GM12878 (cell line): ENCODE results near the gene CRELD2. TPM values are rescaled to one million over a fixed set of nuclear protein-coding genes. Genes with fewer than 3 reads are reported as not detected.

Experiments
- ATAC-seq: fragments of 200-7000 bp; cut with Tn5 transposase; 3 replicates; pipeline ENCODE4 v1.9.1; 2020; ENCODE audit warnings: mild to moderate bottlenecking, moderate library complexity
- BruUV-seq: library from RNA; stranded (reverse); fragments of 400-500 nt; replicated peaks from 2 replicates; lab custom pipeline; 2021; lab: Mats Ljungman, UMichigan
- CTCF ChIA-PET: fragments of 300-600 bp; sonication (Branson Sonifier 250); formaldehyde crosslinking; extraction: SDS; loops from one replicate; lab custom pipeline; 2021; ENCODE audit warnings: inconsistent platforms; lab: Yijun Ruan, JAX
- POLR2A ChIA-PET: fragments of 350-600 bp; formaldehyde crosslinking; extraction: SDS; loops from one replicate; lab custom pipeline; 2021; ENCODE audit warnings: inconsistent platforms; lab: Charles Lee
- RAD21 ChIA-PET: fragments of 300-600 bp; sonication (Branson Sonifier 250); formaldehyde crosslinking; loops from one replicate; lab custom pipeline; 2023; ENCODE audit warnings: antibody characterized with exemption; ENCODE audit not compliant: unreplicated experiment; lab: Charles Lee
- SMC1A ChIA-PET: fragments of 300-600 bp; sonication (Branson Sonifier 250); formaldehyde crosslinking; loops from one replicate; lab custom pipeline; 2023; ENCODE audit not compliant: unreplicated experiment, uncharacterized antibody; lab: Charles Lee
- DNase-seq: peaks from one replicate; pipeline ENCODE4 v3.0.0-alpha.2; 2011; ENCODE audit warnings: low read depth, low spot score
- FAIRE-seq: peaks from 3 replicates; lab custom pipeline; 2011; peaks lifted over from hg19 to GRCh38; lab: Jason Lieb, UNC
- H2AFZ ChIP-seq: 2 replicates; pipeline ENCODE4 v1.6.0; 2011; ENCODE audit warnings: low read depth, low read length, control low read depth; ENCODE audit not compliant: control insufficient read depth
- H3K27ac ChIP-seq: 2 replicates; pipeline ENCODE4 v1.5.1; 2011; ENCODE audit warnings: control low read depth; ENCODE audit not compliant: control insufficient read depth, insufficient read depth
- H3K27me3 ChIP-seq, 2 experiments: replicated peaks in 1 of 2; 2 replicates each; pipeline versions ENCODE4 v1.6.0 to v1.6.1; 2011; ENCODE audit warnings: low read length in 1 of 2; ENCODE audit not compliant: control insufficient read depth in 2 of 2, insufficient read depth in 2 of 2
- H3K36me3 ChIP-seq, 2 experiments: 2 replicates each; pipeline ENCODE4 v1.5.1; 2011; ENCODE audit warnings: low read length in 1 of 2; ENCODE audit not compliant: control insufficient read depth in 2 of 2, insufficient read depth in 2 of 2
- H3K4me1 ChIP-seq: 2 replicates; pipeline ENCODE4 v1.6.1; 2011; ENCODE audit warnings: mild to moderate bottlenecking, low read length, moderate library complexity, mixed read lengths; ENCODE audit not compliant: control insufficient read depth, insufficient read depth
- H3K4me2 ChIP-seq: 2 replicates; pipeline ENCODE4 v1.6.0; 2011; ENCODE audit warnings: control low read depth; ENCODE audit not compliant: control insufficient read depth, insufficient read depth
- H3K4me3 ChIP-seq: fragments of 200-600 bp; sonication (generic); 2 replicates; pipeline ENCODE4 v1.5.1; 2016
- H3K79me2 ChIP-seq: 2 replicates; pipeline ENCODE4 v1.6.0; 2011; ENCODE audit warnings: low read length; ENCODE audit not compliant: control insufficient read depth, insufficient read depth
- H3K9ac ChIP-seq: 2 replicates; pipeline ENCODE4 v1.8.0; 2011; ENCODE audit warnings: low read length, control low read depth, mixed read lengths; ENCODE audit not compliant: control insufficient read depth, insufficient read depth
- H3K9me3 ChIP-seq: replicated peaks from 3 replicates; pipeline ENCODE4 v1.5.1; 2011; ENCODE audit warnings: mild to moderate bottlenecking, low read length; ENCODE audit not compliant: control insufficient read depth, insufficient read depth
- H4K20me1 ChIP-seq: 2 replicates; pipeline ENCODE4 v1.6.0; 2011; ENCODE audit not compliant: control insufficient read depth, insufficient read depth
- BACH1 ChIP-seq: fragments of 450-650 bp; IDR thresholded peaks from 2 replicates; pipeline ENCODE4 v1.6.1; 2017; ENCODE audit warnings: mild to moderate bottlenecking, borderline replicate concordance
- BMI1 ChIP-seq: fragments of 450-650 bp; IDR thresholded peaks from 2 replicates; pipeline ENCODE4 v1.6.1; 2016; ENCODE audit warnings: mild to moderate bottlenecking, moderate library complexity, borderline replicate concordance
- CEBPB ChIP-seq, 2 experiments: fragments of 150-350 bp in 1 of 2; IDR thresholded peaks; 2 replicates each; pipeline ENCODE4 v1.6.1; 2012 to 2014; ENCODE audit warnings: low read depth in 2 of 2, low read length in 2 of 2, borderline replicate concordance in 1 of 2, inconsistent platforms in 1 of 2
- CHD2 ChIP-seq: IDR thresholded peaks from 2 replicates; pipeline ENCODE4 v1.6.1; 2011; ENCODE audit warnings: low read depth, low read length, improper control_type of control experiment, borderline replicate concordance
- EZH2 ChIP-seq: IDR thresholded peaks from 2 replicates; pipeline ENCODE4 v1.6.1; 2012; ENCODE audit warnings: low read depth, mild to moderate bottlenecking, control low read depth, inconsistent platforms, low read length, borderline replicate concordance; ENCODE audit not compliant: control insufficient read depth
- IKZF1 ChIP-seq: fragments of 450-650 bp; conservative IDR thresholded peaks from 2 replicates; pipeline ENCODE4 v1.6.1; 2017; ENCODE audit warnings: antibody characterized with exemption, mild to moderate bottlenecking
- JUNB ChIP-seq: IDR thresholded peaks from 2 replicates; pipeline ENCODE4 v1.6.1; 2016; ENCODE audit warnings: antibody characterized with exemption, mild to moderate bottlenecking
- LARP7 ChIP-seq: fragments of 450-650 bp; IDR thresholded peaks from 2 replicates; pipeline ENCODE4 v1.6.1; 2017; ENCODE audit warnings: mild to moderate bottlenecking
- MXI1 ChIP-seq: fragments of 150-350 bp; IDR thresholded peaks from 2 replicates; pipeline ENCODE4 v1.6.1; 2011; ENCODE audit warnings: low read depth, mild to moderate bottlenecking, inconsistent platforms, low read length, improper control_type of control experiment
- POLR2A ChIP-seq: IDR thresholded peaks from 2 replicates; pipeline ENCODE4 v1.6.1; 2011; ENCODE audit warnings: low read depth, mild to moderate bottlenecking, low read length
- POLR2AphosphoS2 ChIP-seq: IDR thresholded peaks from 2 replicates; pipeline ENCODE4 v1.6.1; 2011; ENCODE audit warnings: low read depth, mild to moderate bottlenecking, low read length, improper control_type of control experiment, moderate library complexity
- POLR2AphosphoS5 ChIP-seq: IDR thresholded peaks from 2 replicates; pipeline ENCODE4 v1.6.1; 2011; ENCODE audit warnings: mild to moderate bottlenecking, low read length, inconsistent platforms
- POU2F2 ChIP-seq: IDR thresholded peaks from 3 replicates; pipeline ENCODE4 v1.6.1; 2011; ENCODE audit warnings: low read depth, mild to moderate bottlenecking, low read length, borderline replicate concordance
- SMAD5 ChIP-seq: IDR thresholded peaks from 2 replicates; pipeline ENCODE4 v1.6.1; 2016; ENCODE audit warnings: antibody characterized with exemption, low read depth
- YBX1 ChIP-seq: fragments of 450-650 bp; IDR thresholded peaks from 2 replicates; pipeline ENCODE4 v1.6.1; 2016; ENCODE audit warnings: antibody characterized with exemption
- ZNF217 ChIP-seq: fragments of 450-650 bp; IDR thresholded peaks from 2 replicates; pipeline ENCODE4 v1.6.1; 2017; ENCODE audit warnings: antibody characterized with exemption, mild to moderate bottlenecking
- WGBS: methylation state at CpG from one replicate; pipeline ENCODE4 v1.1.6; 2016; ENCODE audit warnings: low lambda C conversion rate; ENCODE audit not compliant: insufficient replicate concordance, insufficient coverage; ENCODE audit errors: missing lambda C conversion rate; 5-methylcytosine and 5-hydroxymethylcytosine counted together
- in situ Hi-C: fragments of 300-500 bp; cut with MboI; formaldehyde crosslinking; loops from 9 replicates; pipeline ENCODE4 v1.14.3; 2018; ENCODE audit warnings: mixed read lengths
- intact Hi-C: fragments of 100-400 bp; cut with micrococcal nuclease; formaldehyde crosslinking; loops from one replicate; pipeline ENCODE4 v1.14.2; 2022; ENCODE audit not compliant: unreplicated experiment
- polyA plus RNA-seq, 11 experiments: library from polyadenylated mRNA; depleted of rRNA in 4 of 11; unstranded in 6 of 11; stranded (reverse) in 5 of 11; fragments of >200 nt; fragmentation: Nextera tagmentation in 4 of 11; fragmentation: Illumina TruSeq in 1 of 11; extraction: Ambion mirVana in 4 of 11; extraction: Trizol in 1 of 11; gene quantifications; 1 replicate in 1 of 11; 2 replicates in 10 of 11; pipeline versions ENCODE4 v1.2.1 to v1.2.3, GENCODE V29; 2011 to 2016; ENCODE audit warnings: inconsistent platforms in 2 of 11, missing spikeins in 2 of 11, low read depth in 1 of 11
- total RNA-seq, 4 experiments: library from RNA; depleted of rRNA in 3 of 4; stranded (reverse); fragments of >200 nt in 3 of 4; fragmentation: Illumina TruSeq in 1 of 4; extraction: Trizol in 1 of 4; gene quantifications; 2 replicates each; pipeline versions ENCODE4 v1.2.1 to v1.2.3, GENCODE V29; 2013 to 2021
- TF ChIP-seq, protein P1 (sequence below): fragments of 450-650 bp; IDR thresholded peaks from 2 replicates; pipeline ENCODE4 v1.6.1; 2018; ENCODE audit warnings: mild to moderate bottlenecking, low read depth, moderate library complexity; ENCODE audit not compliant: partially characterized antibody

CRELD2 gene
- total and polyA plus RNA-seq, 10 of the 15 experiments (the other 5 are each of a cell fraction or from before 2014, with no cell fraction given): 9.4 to 111 (median 25.9) TPM

DNA sequence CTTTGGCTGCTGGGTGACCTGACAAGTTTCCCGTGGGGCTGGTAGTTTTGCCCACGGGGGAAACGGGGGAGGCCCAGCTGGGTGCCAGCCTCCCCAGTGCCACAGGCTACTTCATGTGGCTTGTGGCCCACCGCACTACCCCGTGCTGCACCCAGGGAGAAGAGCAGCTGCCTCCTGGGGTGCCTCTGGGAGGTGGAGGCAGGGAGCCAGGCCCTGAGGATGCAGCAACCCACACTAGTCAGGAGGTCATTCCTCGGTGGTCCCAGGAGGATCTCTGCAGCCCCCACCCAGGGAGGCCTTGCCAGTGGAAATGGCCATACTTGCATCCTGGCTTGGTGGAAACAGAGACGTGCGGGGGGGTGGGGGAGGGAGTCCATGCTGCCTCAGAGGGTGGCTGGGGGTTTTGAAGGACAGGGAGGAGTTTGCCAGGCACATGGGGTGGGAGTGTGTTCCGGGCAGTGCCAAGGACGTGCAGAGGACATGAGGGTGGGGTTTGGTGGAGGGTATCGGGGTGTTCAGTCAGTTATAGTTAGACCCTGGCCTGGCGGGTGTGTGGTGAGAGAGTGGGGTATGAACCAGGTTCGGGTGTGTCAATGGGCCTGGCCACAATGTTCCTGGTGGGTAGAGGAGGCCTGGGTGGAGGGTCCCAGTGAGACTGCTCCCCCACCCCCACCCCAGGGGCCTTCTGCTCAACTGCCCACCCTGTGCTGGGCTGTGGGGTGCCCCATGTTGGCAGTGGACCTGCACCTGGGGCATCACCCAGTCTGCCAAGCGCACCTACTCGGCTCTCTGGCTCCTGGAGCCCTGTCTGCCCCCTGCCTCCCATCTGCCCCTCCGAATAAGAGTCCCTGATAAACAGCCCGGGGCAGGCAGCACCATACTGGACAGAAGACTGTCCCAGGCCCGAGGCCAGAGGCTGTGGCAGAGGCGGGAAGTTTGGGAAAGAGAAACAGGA, 46.0 kb downstream of the CRELD2 start:
- Histone ChIP-seq H3K4me2 (peak overlapping the region; percentile 87), H3K79me2 (peaks cover 49% of the 10 kb centered on the region), H3K4me1 (peaks cover 33% of the 10 kb centered on the region), H2AFZ (no peak overlapping the region), H3K4me3 (peak overlapping the region; percentile 98; the same call in 1 of the 2 replicates), H3K36me3 (peaks cover 14 to 19% of the 10 kb centered on the region in 2 experiments), H3K27me3 (no peaks in the 10 kb centered on the region), H3K9me3 (no peaks in the 10 kb centered on the region), H4K20me1 (peaks cover 2% of the 10 kb centered on the region; the same call in 1 of the 2 replicates), H3K9ac (no peak overlapping the region; the same call in 1 of the 2 replicates), H3K27ac (0 out of 2 replicates have a peak overlapping the region, but pooled peaks have one; percentile 18)
- in situ Hi-C loops (loop anchor here (10.0 kb wide), 1 partner anchor 570 kb away; the partner anchor contains the start of gene TYMP), intact Hi-C loops (loop anchor here (5.0 kb wide), 1 partner anchor 223 kb away; the partner anchor contains the start of gene TRABD)
- 61% methylated on average over 18 of the region's 19 CpGs for WGBS
- ChIA-PET RAD21 (no interaction called here), POLR2A (no interaction called here), CTCF (interaction anchor here (2.2 kb wide), 1 partner anchor 34 kb away, joined by 6 read pairs; no protein-coding TSS in a partner anchor), SMC1A (no interaction called here)
- no TSS peak for BruUV-seq
- no peak for ATAC-seq
- FAIRE-seq: no peak
- TF ChIP-seq, protein P1, sequence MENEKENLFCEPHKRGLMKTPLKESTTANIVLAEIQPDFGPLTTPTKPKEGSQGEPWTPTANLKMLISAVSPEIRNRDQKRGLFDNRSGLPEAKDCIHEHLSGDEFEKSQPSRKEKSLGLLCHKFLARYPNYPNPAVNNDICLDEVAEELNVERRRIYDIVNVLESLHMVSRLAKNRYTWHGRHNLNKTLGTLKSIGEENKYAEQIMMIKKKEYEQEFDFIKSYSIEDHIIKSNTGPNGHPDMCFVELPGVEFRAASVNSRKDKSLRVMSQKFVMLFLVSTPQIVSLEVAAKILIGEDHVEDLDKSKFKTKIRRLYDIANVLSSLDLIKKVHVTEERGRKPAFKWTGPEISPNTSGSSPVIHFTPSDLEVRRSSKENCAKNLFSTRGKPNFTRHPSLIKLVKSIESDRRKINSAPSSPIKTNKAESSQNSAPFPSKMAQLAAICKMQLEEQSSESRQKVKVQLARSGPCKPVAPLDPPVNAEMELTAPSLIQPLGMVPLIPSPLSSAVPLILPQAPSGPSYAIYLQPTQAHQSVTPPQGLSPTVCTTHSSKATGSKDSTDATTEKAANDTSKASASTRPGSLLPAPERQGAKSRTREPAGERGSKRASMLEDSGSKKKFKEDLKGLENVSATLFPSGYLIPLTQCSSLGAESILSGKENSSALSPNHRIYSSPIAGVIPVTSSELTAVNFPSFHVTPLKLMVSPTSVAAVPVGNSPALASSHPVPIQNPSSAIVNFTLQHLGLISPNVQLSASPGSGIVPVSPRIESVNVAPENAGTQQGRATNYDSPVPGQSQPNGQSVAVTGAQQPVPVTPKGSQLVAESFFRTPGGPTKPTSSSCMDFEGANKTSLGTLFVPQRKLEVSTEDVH: peak; percentile 25
- TF ChIP-seq BMI1 (0 out of 2 replicates have a peak, but pooled peaks have one; percentile 17), EZH2 (no peak), SMAD5 (0 out of 2 replicates have a peak, but pooled peaks have one; percentile 24), POLR2AphosphoS5 (peak; percentile 82), BACH1 (peak; percentile 50), POLR2AphosphoS2 (peak; percentile 30; the same call in 1 of the 2 replicates), YBX1 (no peak), IKZF1 (0 out of 2 replicates have a peak, but pooled peaks have one; percentile 11), POLR2A (peak; percentile 62), JUNB (no peak), LARP7 (0 out of 2 replicates have a peak, but pooled peaks have one; percentile 4), CHD2 (0 out of 2 replicates have a peak, but pooled peaks have one; percentile 19), POU2F2 (peak; percentile 46; the same call in 1 of the 3 replicates), ZNF217 (no peak), CEBPB (IDR thresholded peaks at IDR 0.05; ENCODE audit: borderline replicate concordance in 1 of 2, low read depth in 2 of 2, low read length in 2 of 2) (no peak), MXI1 (0 out of 2 replicates have a peak, but pooled peaks have one; percentile 15)
- DNase-seq: no peak
